Epidermal melanocyte (primary cell): ENCODE data around the gene COL4A1.

ENCODE experiments used
- DNase-seq: peaks from one replicate; pipeline ENCODE4 v3.0.0; 2011; ENCODE audit warnings: low spot score; ENCODE audit not compliant: insufficient read length

COL4A1 gene

GRCh38 chr13:110168999-110169933 is 137.7 kb downstream of the COL4A1 start:
- DNase-seq = no peak

GRCh38 chr13:110166598-110166997 is 140.4 kb downstream of the COL4A1 start:
- DNase-seq = no peak

- DNase-seq = no peak
These were observed 142.3 kb downstream of the COL4A1 start for GRCh38 chr13:110164706-110165105.

- DNase-seq = no peak
These were observed 143.9 kb downstream of the COL4A1 start for GRCh38 chr13:110162866-110163658.

GRCh38 chr13:110162053-110162452 is 144.9 kb downstream of the COL4A1 start:
- no peak for DNase-seq

GRCh38 chr13:110161112-110161882 is 145.7 kb downstream of the COL4A1 start:
- DNase-seq = no peak

- DNase-seq = no peak
These were observed 148.7 kb downstream of the COL4A1 start for GRCh38 chr13:110158226-110158625.

GRCh38 chr13:110157718-110158117 is 149.2 kb downstream of the COL4A1 start:
- DNase-seq = no peak

GRCh38 chr13:110156301-110157049 is 150.5 kb downstream of the COL4A1 start:
- no peak for DNase-seq

- DNase-seq = no peak
These were observed 151.9 kb downstream of the COL4A1 start for GRCh38 chr13:110155072-110155471.

GRCh38 chr13:110154410-110154933 is 152.5 kb downstream of the COL4A1 start:
- DNase-seq = no peak

GRCh38 chr13:110152351-110152750 is 154.6 kb downstream of the COL4A1 start:
- no peak for DNase-seq

GRCh38 chr13:110151462-110151861 is 155.5 kb downstream of the COL4A1 start:
- DNase-seq = no peak

- no peak for DNase-seq
These were observed 156.4 kb downstream of the COL4A1 start for GRCh38 chr13:110150384-110151101.

GRCh38 chr13:110149036-110149435 is 157.9 kb downstream of the COL4A1 start:
- no peak for DNase-seq

GRCh38 chr13:110140099-110140498 is 166.9 kb downstream of the COL4A1 start:
- DNase-seq = no peak

GRCh38 chr13:110138700-110139036 is 168.3 kb downstream of the COL4A1 start:
- no peak for DNase-seq

- peak; percentile 44 for DNase-seq
These were observed 168.8 kb downstream of the COL4A1 start for GRCh38 chr13:110138010-110138699.

- DNase-seq = no peak
These were observed 169.3 kb downstream of the COL4A1 start for GRCh38 chr13:110137680-110138009.
